Measurements from ENCODE around the gene ANKRD12.

GRCh38 chr18:9334973-9335696 lies 198.6 kb downstream of the ANKRD12 start:
- TF ChIP-seq CTCF (conservative IDR thresholded peaks at IDR 0.05; ENCODE audit: low read length) = peak; percentile 28; the same call in 1 of the 2 replicates
- TF ChIP-seq EZH2phosphoT487 (IDR thresholded peaks at IDR 0.05; ENCODE audit: borderline replicate concordance, low read depth, low read length) = no peak
